Dendritic cell treated with granulocyte-macrophage colony-stimulating factor and Interleukin-4, amounts not matched to agents 40 ng/mL and 50 ng/mL, for 4 days (primary cell): ENCODE measurements around the gene FHOD3.
"Not testable (repeated sequence)": the region's sequence is repeated elsewhere in the genome, so short reads cannot be mapped to it uniquely, and the experiment has no call there.

Experiments
- H3K27ac Mint-ChIP-seq: one replicate; pipeline ENCODE4 v1.8.0; 2022; ENCODE audit warnings: mild to moderate bottlenecking, mixed read lengths
- H3K27me3 Mint-ChIP-seq: one replicate; pipeline ENCODE4 v1.8.0; 2022; ENCODE audit warnings: mild to moderate bottlenecking, mixed read lengths
- H3K36me3 Mint-ChIP-seq: one replicate; pipeline ENCODE4 v1.8.0; 2022; ENCODE audit warnings: low read depth, mixed read lengths
- H3K4me1 Mint-ChIP-seq: one replicate; pipeline ENCODE4 v1.8.0; 2022; ENCODE audit warnings: low read depth, mixed read lengths
- H3K4me3 Mint-ChIP-seq: one replicate; pipeline ENCODE4 v1.8.0; 2022; ENCODE audit warnings: mild to moderate bottlenecking, moderate library complexity, mixed read lengths
- H3K9me3 Mint-ChIP-seq: one replicate; pipeline ENCODE4 v1.8.0; 2022; ENCODE audit warnings: mixed read lengths
- intact Hi-C: fragments of 100-400 bp; cut with micrococcal nuclease; formaldehyde crosslinking; loops from one replicate; pipeline ENCODE4 v1.15.0; 2022

FHOD3 gene

DNA sequence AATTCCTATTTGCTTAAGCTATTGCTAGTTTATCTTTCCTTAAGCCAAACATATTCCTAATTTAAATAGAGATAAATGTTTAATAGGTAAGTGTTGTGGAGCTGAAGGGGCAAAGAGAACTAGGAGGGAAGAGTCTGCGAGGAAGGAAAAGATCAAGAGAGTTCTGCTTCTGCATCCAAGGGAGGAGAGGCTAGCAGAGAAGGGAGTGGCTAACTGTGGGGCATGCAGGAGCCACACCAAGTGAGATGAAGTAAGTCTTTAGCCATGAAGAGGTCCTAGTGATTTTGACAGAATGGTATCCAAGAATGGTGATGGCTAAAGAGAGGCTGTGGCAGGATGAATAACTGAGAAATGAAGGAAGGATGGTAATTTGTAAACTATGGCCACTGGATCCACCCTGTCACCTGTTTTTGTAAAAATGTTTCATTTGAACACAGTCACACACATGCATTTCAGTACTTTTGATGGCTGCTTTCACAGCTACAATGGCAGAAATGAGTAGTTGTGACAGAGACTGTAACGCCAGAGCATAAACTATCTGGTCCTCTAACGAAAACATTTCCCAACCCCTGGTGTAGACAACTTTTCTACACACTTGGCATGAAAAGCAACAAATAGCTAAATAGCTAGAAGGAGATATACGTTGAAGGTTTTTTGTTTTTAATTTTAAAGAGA is 515.7 kb downstream of the FHOD3 start:
- no peaks in the 10 kb centered on the region for H3K27me3 Mint-ChIP-seq
- H3K9me3 Mint-ChIP-seq: no peaks in the 10 kb centered on the region
- no peak overlapping the region for H3K27ac Mint-ChIP-seq
- intact Hi-C loops: loop anchor here (5.0 kb wide), 1 partner anchor 126 kb away; no protein-coding TSS in a partner anchor
- H3K4me1 Mint-ChIP-seq: peaks cover 5% of the 10 kb centered on the region
- peaks cover 62% of the 10 kb centered on the region for H3K36me3 Mint-ChIP-seq
- H3K4me3 Mint-ChIP-seq: no peak overlapping the region

- Mint-ChIP-seq H3K4me1 (peaks cover 5% of the 10 kb centered on the region), H3K4me3 (no peak overlapping the region), H3K36me3 (peaks cover 65% of the 10 kb centered on the region), H3K9me3 (no peaks in the 10 kb centered on the region), H3K27me3 (no peaks in the 10 kb centered on the region), H3K27ac (no peak overlapping the region)
- intact Hi-C loops: loop anchor here (5.0 kb wide), 1 partner anchor 127 kb away; no protein-coding TSS in a partner anchor
Measured at GRCh38 chr18:36813824-36814223, 516.3 kb downstream of the FHOD3 start.

GRCh38 chr18:36814994-36815393 is 517.5 kb downstream of the FHOD3 start:
- intact Hi-C loops: loop anchor here (5.0 kb wide), 1 partner anchor 128 kb away; no protein-coding TSS in a partner anchor
- no peaks in the 10 kb centered on the region for H3K27me3 Mint-ChIP-seq
- H3K4me3 Mint-ChIP-seq: no peak overlapping the region
- peaks cover 5% of the 10 kb centered on the region for H3K4me1 Mint-ChIP-seq
- no peak overlapping the region for H3K27ac Mint-ChIP-seq
- H3K9me3 Mint-ChIP-seq: no peaks in the 10 kb centered on the region
- peaks cover 66% of the 10 kb centered on the region for H3K36me3 Mint-ChIP-seq

DNA sequence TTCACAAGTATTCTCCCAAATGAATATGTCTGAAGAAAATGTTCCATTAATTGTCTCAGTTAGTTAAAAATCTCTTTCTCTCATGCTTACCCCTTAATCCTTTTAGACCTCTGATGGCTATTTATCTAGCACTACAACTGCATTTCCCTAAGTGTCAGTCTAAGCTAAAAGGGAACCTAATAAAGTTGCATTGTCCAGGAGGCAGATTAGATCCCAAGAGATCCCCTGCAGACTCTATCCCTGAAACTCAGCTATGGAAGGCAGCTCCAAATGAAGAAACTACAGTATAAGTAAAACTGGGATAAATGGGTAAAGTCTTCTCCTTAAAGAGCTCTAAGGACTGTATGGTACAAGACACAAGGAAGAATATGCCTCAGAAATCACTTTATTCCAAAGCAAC is 518.6 kb downstream of the FHOD3 start:
- H3K4me1 Mint-ChIP-seq, intact Hi-C loops: not testable (repeated sequence)

GRCh38 chr18:36817039-36817438 is 519.5 kb downstream of the FHOD3 start:
- Mint-ChIP-seq H3K36me3 (peaks cover 56% of the 10 kb centered on the region), H3K27ac (no peak overlapping the region), H3K9me3 (no peaks in the 10 kb centered on the region), H3K27me3 (no peaks in the 10 kb centered on the region), H3K4me1 (peaks cover 5% of the 10 kb centered on the region), H3K4me3 (no peak overlapping the region)
- intact Hi-C loops: no loop called here

More for the DNA sequence above, 518.6 kb downstream of the FHOD3 start:
- not testable (repeated sequence) for H3K9me3 Mint-ChIP-seq, H3K4me3 Mint-ChIP-seq, H3K27ac Mint-ChIP-seq, H3K27me3 Mint-ChIP-seq
- peaks cover 59% of the 10 kb centered on the region for H3K36me3 Mint-ChIP-seq

GRCh38 chr18:36818652-36819051 is 521.1 kb downstream of the FHOD3 start:
- Mint-ChIP-seq H3K27me3 (no peaks in the 10 kb centered on the region), H3K9me3 (no peaks in the 10 kb centered on the region), H3K36me3 (peaks cover 46% of the 10 kb centered on the region), H3K4me3 (no peak overlapping the region), H3K27ac (no peak overlapping the region), H3K4me1 (no peaks in the 10 kb centered on the region)
- intact Hi-C loops: no loop called here

DNA sequence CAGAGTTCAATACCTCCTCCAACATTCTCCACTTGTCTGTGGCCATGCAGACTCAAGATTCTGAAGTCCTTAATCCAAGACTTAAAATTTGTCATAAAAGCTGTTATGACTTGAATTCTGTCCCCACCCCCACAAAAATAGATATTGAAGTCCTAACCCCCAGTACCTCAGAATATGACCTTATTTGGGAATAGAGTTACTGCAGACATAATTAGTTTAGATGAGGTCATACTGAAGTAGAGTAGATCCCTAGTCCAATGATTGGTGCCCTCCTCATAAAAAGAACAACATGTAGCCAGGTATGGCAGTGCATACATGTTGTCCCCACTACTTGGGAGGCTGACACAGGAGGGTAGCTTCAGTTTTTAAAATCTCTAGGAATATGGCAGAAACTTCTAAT is 522.1 kb downstream of the FHOD3 start:
- H3K27me3 Mint-ChIP-seq: no peaks in the 10 kb centered on the region
- H3K36me3 Mint-ChIP-seq: peaks cover 40% of the 10 kb centered on the region
- no peaks in the 10 kb centered on the region for H3K4me1 Mint-ChIP-seq
- no peak overlapping the region for H3K27ac Mint-ChIP-seq
- no peak overlapping the region for H3K4me3 Mint-ChIP-seq
- intact Hi-C loops: no loop called here
- no peaks in the 10 kb centered on the region for H3K9me3 Mint-ChIP-seq

DNA sequence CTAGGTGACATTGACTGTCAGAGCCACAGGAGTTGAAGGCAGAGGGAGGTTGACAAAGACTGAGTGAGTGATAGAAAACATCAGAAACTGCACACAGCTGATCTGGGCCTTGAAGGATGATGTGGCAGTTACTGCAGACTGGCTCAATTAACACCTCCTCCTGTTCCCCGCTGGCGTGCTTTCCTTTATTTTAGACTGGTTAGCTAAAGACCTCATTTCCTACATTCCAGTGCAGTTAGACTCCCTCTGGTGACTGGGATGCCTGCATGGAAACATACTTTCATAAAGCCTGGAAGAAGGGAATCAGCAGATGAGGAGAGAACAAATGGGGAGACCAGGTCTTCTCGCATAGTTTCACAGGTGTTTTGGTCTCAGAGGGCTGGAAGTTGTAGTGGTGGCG is 524.2 kb downstream of the FHOD3 start:
- no peaks in the 10 kb centered on the region for H3K9me3 Mint-ChIP-seq
- no peaks in the 10 kb centered on the region for H3K27me3 Mint-ChIP-seq
- intact Hi-C loops: no loop called here
- H3K4me3 Mint-ChIP-seq: no peak overlapping the region
- no peak overlapping the region for H3K27ac Mint-ChIP-seq
- H3K36me3 Mint-ChIP-seq: peaks cover 22% of the 10 kb centered on the region
- no peaks in the 10 kb centered on the region for H3K4me1 Mint-ChIP-seq

- Mint-ChIP-seq H3K36me3 (peaks cover 8% of the 10 kb centered on the region), H3K27me3 (no peaks in the 10 kb centered on the region), H3K27ac (no peak overlapping the region), H3K4me3 (no peak overlapping the region), H3K4me1 (peaks cover 22% of the 10 kb centered on the region), H3K9me3 (no peaks in the 10 kb centered on the region)
- intact Hi-C loops: no loop called here
Measured at GRCh38 chr18:36825526-36825925, 528.0 kb downstream of the FHOD3 start.

DNA sequence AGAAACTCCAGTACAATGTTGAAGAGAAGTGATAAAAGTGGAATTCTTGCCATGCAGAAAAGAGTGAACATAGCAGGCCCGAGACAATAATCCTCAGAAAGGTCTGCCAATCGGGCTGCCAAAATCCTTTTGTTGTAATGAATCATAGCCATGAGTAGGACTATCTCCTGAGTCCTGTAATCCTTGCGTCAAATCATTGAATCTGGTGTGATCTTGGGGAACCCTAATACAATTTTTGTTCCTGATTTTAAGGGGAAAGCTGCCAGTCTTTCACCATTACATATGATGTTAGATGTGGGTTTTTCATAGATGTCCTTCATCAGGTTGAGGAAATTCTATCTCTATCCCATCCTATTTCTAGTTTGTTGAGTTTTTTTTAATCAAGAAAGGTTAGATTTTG is 529.0 kb downstream of the FHOD3 start:
- Mint-ChIP-seq H3K4me3 (no peak overlapping the region), H3K27me3 (no peaks in the 10 kb centered on the region), H3K36me3 (peaks cover 8% of the 10 kb centered on the region), H3K9me3 (no peaks in the 10 kb centered on the region), H3K4me1 (peaks cover 23% of the 10 kb centered on the region), H3K27ac (no peak overlapping the region)
- intact Hi-C loops: no loop called here

- H3K9me3 Mint-ChIP-seq: no peaks in the 10 kb centered on the region
- H3K36me3 Mint-ChIP-seq: peaks cover 8% of the 10 kb centered on the region
- peak overlapping the region; percentile 90 for H3K4me3 Mint-ChIP-seq
- H3K4me1 Mint-ChIP-seq: peaks cover 28% of the 10 kb centered on the region
- H3K27me3 Mint-ChIP-seq: no peaks in the 10 kb centered on the region
- intact Hi-C loops: no loop called here
- H3K27ac Mint-ChIP-seq: peak overlapping the region; percentile 86
Measured at GRCh38 chr18:36828157-36828629, 530.7 kb downstream of the FHOD3 start.

DNA sequence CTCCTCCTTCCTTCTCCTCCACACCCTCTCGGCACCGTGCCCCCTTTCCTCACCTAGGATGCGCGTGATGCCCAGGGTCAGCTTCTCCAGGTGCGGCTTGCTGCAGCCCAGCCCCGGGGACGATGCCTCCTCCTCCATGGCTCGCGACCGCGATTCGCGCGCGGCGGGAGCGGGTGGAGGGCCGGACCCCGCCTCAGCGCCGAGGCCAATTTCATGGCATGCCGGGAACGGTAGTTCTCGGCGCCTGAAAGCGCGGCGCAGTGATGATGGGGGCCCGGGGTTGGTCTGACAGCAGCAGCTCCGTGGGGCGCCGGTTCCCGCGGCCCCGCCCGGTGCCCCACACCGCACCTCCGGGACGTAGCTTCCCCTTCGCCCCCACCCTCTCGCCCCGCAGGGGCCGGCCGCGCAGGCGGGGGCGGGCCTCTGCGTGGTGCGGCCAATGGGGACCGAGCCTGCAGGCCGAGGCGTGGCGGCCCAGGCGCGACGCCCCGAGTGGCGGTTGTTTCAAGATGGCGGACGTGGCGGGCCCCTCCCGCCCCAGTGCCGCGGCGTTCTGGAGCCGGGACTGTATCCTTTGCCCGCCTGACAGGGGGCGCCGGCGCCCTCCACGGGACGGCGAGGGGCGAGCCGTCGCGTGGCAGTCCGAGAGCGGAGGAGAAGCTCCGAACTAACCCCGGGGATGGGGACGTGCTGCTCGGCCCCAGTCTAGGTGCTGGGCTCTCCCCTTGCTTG is 531.3 kb downstream of the FHOD3 start, which contains the start of the genes KIAA1328 and TPGS2:
Gene KIAA1328 (plus strand): TSS at position 498 of the 732 bp plus-strand sequence. CDS start 12 bp downstream, at position 510.
Gene TPGS2 (minus strand): TSS at position 373 of the 732 bp plus-strand sequence. CDS start 235 bp downstream, at position 138.
- H3K4me3 Mint-ChIP-seq: peak within 1 kb of the TSS; percentile 90
- intact Hi-C loops: no loop called here
- peak within 1 kb of the TSS; percentile 86 for H3K27ac Mint-ChIP-seq
- H3K27me3 Mint-ChIP-seq: no peaks in the 10 kb centered on the region
- peaks cover 28% of the 10 kb centered on the region for H3K4me1 Mint-ChIP-seq
- no peaks in the 10 kb centered on the region for H3K9me3 Mint-ChIP-seq
- peaks cover 8% of the 10 kb centered on the region for H3K36me3 Mint-ChIP-seq
